Stimulated activated CD4-positive, alpha-beta T cell treated with anti-CD3 and anti-CD28 coated beads, TNF-alpha, amount 100 ng/mL, for 48 hours (primary cell): ENCODE results near the gene DFFB.
"Not testable (repeated sequence)": the region's sequence is repeated elsewhere in the genome, so short reads cannot be mapped to it uniquely, and the experiment has no call there.

Experiments used
- DNase-seq, 3 donors: peaks; one replicate each; pipeline ENCODE4 v3.0.0-alpha.2; 2020; ENCODE audit warnings: low read depth in 3 of 3

DFFB gene, protein sequence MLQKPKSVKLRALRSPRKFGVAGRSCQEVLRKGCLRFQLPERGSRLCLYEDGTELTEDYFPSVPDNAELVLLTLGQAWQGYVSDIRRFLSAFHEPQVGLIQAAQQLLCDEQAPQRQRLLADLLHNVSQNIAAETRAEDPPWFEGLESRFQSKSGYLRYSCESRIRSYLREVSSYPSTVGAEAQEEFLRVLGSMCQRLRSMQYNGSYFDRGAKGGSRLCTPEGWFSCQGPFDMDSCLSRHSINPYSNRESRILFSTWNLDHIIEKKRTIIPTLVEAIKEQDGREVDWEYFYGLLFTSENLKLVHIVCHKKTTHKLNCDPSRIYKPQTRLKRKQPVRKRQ

DNA sequence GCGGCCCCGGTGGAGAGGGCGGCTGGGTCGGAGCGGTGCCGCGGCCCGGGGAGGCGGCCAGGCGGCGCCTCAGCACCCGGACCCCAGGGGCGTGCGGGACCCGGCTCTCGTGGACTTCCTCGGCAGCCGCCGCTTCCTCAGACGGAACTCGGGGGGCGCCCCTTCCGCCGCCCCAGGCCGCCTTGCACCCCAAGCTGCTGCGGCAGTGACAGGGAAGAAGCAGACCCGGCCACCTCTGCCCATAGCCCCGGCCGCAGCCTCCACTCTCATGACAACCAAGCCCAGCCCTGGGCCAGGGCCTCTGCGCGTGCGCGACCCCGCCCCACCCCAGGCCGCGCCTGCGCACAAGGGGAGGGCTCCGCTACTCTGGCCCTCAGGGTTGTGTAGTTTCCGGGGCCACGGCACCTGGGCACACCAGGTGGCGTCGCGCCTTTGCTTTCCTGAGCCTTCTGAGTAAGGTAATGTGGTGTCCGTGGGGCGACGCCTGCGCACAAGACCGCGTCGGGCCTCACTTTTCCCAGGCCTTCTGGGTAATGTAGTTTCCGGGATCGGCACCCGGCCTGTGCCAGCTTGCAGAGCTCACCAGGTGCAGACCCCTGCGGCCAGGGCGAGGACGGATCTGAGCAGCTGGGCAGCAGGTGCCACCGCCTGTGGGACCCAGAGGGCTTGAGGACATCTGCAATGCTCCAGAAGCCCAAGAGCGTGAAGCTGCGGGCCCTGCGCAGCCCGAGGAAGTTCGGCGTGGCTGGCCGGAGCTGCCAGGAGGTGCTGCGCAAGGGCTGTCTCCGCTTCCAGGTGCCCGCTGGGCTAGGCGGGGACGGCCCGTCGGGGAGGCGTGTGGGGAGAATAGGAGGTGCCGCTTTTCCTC is at the start of gene DFFB, which contains the start of gene CEP104:
DFFB (plus strand) TSS at position 554 of the 868 bp plus-strand sequence; CDS start at position 682, 128 bp downstream.
CEP104 (minus strand) TSS at position 289 of the 868 bp plus-strand sequence. CDS start 4,804 bp downstream, outside the sequence.
- peak; percentile 88 to 95 (median 90) for DNase-seq

DNA sequence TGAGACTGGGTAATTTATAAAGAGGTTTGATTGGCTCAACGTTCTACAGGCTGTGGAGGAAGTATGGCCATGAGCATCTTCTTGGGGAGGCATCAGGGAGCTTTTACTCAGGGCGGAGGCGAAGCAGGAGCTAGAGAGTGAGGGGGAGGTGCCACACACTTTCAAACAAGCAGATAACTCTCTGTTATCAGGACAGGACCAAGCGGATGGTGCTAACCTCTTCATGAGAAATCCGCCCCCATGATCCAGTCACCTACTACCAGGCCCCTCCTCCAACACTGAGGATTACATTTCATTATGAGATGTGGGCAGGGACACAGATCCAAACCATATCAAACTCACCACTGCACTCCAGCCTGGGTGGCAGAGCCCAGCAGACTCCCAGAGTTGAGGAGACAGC is 49.5 kb upstream of the DFFB start:
- no peak for DNase-seq

DNA sequence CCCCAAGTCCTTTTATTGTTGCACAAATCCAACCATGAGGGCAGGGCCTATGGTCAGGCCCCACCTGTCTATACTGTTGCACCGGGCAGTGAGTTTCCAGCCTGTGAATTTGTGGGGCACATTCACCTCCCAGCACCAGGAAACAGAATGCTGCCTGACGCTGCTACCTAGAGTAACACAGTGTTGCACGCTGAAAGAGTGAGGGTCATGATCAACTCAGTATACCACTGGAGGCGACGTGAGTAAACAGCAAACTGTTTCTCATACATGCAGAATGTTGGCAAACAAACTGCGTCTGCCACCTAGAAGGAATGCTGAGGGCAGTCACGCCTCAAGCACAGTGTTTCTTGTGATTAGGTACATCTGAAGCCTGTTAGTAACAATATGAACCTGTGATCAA is 47.6 kb upstream of the DFFB start:
- no peak for DNase-seq

DNA sequence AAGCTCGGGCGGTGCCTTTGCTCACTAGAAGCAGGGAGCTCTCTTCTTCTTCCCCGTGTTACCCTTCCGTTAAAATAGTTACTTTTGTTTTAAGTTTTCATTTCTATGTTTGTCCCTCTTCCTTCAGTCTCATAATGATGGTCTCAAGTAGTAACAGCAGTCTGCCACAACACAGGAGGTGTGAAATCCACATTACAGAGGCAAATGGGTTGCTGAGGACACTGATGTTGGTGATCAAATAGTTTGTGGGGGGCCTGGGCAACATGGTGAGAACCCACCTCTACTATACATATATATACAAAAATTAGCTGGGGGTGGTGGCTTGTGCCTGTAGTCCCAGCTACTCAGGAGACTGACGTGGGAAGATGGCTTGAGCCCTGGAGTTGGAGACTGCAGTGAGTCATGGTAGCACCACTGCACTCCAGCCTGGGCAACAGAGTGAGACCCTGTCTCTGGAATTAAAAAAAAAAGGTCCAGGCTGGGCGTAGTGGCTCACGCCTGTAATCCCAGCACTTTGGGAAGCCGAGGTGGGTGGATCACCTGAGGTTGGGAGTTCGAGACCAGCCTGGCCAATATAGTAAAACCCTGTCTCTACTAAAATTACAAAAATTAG is 47.0 kb upstream of the DFFB start:
- DNase-seq: not testable (repeated sequence)

DNA sequence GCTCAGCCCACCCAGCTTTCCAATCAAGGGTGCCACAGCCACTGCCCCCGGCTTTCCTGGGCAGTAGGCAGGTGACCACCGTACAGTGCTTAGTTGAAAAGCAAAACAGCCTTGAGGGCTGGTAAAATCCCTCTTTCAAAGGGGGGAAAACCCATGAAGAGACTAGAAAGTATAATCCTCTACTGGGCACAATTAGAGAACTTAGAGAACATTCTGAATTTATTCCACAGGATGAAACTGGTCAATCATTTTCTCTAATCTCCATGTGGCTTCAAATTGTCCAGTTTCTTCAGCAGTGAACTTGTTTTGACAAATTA is 45.7 kb upstream of the DFFB start:
- DNase-seq: no peak

DNA sequence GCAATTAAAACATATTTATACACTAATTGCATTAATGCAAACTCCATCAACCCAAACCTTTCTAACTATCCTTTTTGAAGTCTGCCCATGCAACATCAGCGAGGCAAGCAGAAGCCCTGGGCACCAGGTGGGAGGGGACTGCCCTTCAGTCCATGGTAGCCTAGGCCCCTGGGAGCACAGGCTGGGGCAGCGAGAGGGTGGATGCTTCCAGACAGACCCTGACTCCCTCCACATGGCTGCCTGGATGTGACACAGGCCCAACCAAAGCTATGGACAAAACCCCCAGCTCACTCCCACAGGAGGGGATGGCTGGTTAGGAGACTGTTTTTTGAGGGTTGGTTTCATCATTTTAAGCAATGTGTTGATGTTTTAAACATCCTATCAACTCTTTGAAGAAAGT is 43.2 kb upstream of the DFFB start:
- DNase-seq: no peak

DNA sequence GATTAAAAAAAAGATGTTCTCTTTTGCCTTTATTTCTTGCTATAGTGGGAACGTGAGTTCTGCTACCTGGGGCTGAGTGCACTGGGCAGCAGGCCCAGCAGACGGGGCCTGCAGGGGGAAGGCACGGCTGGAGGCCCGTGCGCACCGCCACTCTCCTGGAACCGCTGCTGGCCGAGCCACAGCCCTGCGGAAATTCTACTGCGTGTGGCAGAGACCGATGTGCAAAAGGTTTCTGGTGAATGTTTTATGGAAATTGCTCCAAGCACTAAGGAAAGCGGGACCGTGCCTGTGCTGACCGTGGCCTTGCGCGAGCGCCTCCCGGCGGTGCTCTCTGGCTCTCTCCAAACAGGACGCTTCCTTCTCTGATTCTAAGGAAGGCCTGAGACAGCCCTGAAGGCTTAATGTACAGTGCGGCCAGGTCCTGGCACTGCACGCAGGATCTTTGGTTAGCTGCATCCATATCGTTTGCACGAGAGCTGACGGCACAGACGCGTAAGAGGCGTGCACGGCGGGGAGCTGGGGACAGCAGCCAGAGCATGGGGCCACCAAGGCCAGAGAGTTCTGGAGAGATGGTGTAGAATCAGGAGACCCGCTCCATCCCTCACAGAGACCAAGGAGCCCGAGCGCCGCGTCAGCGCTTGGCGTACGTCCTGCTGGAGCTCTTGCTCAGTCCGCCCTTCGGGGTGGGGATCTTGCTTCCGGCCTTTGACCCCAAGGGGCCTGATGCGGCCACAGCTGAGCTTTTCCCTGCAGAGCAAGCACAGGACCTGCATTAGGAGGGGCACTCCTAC is 42.3 kb upstream of the DFFB start:
- DNase-seq: no peak

DNA sequence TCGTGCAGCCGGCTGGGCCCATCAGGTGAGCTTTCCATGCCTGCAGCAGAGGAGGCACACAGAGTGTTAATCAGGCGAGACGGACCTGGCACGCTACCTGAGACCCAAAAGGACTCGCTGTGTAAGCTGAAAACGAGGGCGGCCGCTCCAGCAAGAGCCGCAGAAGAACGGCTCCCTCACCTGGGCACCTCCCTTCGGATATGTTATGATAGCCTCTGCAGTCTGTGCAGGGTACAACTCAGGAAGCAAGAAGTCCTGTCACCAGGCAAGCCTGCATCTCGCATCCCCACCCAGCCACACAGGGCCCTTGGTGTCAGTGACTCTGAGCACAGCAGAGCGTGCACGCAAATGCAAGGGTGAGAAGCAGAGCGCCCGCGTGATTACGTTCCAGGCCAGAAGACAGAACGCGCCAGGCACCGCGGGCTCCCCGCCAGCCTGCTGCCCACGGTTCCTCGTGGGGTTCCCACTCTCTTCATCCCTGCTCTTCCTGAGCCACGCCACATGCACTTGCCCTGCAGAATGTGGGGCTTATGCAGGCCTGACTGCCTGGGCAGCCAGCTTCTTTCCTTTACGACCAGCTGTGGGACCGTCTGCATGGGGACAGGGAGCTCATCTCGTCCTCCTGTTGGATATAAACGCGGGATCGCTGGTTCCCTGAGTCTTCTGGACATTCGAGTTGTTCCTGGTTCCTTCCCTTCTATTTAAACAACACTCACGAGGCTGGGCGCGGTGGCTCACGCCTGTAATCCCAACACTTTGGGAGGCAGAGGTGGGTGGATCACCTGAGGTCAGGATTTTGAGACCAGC is 40.7 kb upstream of the DFFB start:
- DNase-seq: no peak

DNA sequence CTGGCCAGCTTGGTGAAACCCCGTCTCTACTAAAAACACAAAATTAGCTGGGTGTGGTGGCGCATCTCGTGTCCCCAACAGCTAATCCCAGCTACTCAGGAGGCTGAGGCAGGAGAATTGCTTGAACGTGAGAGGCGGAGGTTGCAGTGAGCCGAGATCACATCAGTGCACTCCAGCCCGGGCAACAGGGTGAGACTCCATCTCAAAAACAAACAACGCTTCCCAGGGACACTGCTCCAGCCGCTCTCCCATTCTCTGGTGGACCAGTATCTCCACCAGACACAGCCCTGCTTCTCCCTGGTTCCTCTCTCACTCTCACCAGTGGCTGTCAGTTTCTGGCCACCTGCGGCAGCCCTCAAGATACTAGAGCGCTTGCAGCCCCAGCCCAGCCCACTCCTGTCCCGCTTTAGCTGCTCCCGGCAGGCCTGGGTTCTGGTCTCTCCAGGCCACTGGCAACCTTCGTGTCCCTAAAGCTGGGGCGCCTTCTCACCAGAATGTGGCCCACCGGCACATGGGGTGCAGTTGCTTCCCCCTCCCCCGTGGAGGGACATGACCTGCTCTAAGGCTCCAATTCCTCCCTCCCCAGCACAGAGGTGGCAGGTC is 40.0 kb upstream of the DFFB start:
- no peak for DNase-seq

DNA sequence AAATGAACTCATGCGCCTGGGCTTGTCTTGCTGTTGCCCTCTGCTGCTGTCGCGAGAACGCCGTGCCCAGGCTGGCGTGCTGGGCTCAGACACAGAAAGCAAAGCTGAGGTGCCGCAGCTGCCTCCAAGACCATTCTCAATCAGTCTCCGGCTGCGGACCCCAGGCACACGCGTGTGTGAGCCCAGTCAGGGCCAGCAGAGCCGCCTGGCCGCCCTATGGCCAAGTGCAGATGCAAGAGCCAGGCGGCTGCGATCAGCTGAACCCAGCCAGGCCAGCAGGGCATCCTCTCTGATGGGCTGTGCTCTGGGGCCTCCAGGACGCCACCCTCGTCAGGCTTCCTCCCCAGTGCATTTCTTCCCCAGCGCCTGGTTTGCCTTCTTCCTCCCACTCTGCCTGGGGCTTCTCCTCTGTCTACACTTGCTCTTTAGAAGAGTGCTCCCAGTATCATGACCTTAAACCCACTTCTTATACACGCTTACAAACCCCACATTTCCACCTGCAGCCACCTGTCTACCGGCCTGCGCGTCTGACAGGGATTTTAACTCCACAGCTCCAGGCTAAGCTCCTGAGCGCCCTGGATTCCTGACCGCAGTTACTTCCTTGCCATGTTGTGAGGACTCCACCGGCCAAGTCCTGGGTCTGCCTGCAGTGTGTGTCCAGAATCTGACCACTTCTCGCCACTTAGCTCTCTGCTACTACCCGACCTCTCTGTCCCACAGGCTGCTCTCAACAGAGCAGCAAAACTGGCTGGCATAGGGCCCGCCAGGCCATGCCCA is 39.3 kb upstream of the DFFB start:
- no peak for DNase-seq

DNA sequence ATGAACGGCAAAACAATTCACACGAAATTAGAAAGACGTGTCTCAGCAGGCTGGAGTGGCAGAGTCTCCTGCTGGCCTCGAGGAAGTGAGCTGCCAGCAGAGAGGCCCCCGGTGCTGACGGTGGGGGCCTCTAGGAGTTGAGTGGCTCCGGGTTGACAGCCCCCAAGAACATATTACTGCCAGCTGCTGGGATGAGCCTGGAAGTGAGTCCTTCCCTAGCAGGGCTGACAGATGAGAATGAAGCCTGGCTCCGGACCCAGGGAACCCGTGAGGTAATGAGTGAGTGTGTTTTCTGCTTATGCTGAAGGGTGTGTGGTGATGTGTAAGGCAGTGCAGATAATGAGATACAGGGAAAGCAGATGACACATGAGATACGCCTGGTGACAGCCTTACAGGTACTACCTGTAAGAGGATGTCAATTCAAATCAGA is 37.5 kb upstream of the DFFB start:
- DNase-seq: no peak

DNA sequence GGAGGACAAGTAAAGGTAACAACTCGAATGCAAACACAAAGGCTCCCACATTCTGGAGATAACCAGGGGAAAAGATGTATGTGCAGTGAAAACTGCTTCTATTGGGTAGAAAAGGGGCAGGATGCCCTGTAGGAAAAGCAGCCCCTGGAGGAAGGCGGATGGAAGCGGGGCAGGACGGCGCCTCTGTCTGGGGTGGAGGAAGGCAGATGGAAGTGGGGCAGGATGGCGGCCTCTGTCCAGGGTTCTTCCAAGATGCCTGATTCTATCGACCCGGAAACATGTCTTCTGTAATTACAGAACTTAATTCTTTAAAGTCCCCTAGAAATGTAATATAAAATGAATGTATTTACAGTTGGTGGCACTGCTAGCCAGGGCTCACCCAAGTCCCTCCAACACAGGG is 37.0 kb upstream of the DFFB start:
- DNase-seq: no peak

DNA sequence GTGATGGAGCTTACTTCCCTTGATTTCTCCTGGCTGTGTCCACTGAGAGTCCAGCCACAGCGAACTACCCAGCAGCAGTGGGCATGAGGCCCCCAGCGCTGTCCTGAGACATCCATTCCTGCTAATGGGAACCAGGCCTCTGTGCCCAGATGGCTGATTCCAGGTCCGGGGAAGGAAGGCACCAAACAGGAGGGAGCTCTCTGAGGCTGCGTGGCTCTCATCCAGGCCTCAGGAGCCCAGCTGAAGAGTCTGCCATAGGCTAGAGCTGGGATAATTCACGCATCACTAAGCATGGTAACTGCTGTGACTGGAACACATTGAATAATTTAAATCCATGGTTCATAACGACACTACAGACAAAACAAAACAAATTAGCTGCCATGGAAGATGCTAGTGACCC is 36.3 kb upstream of the DFFB start:
- DNase-seq: no peak

DNA sequence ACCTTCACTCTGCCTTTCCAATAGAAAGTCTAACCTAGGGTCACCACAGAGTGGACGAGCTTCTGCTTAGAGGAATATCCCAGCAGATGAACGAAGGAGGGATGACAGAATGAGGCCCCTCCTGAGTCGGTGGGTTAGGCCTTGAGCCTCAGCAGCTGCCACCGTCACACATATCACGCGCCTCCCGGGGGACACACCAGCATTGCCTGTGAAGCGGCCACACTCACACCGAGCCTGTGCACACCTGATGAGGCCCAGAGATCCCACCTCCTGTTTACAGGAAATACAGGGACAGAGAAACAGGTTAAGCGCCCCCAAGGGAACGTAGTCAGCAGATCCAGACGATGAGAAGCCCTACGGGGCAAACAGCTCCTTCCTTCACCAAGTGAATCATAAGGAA is 35.8 kb upstream of the DFFB start:
- DNase-seq: no peak

DNA sequence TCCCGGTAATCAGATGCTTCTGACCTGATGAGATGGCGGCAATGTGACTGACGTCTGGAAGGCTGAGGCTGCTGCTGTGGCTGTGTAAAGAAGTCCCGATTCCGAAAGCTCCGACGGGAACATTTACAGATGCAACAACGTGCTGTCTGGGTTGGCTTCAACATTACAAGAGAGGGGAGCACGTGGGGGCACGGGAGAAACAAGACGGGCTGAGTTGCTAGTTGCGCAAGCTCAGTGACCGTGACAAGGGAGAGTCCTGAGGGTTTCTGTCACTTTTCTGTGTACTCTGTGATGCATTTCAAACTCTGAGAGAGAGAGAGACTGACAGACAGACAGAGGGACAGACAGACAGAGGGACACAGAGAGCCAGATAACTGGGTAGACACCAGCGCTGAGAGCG is 35.4 kb upstream of the DFFB start:
- DNase-seq: no peak

DNA sequence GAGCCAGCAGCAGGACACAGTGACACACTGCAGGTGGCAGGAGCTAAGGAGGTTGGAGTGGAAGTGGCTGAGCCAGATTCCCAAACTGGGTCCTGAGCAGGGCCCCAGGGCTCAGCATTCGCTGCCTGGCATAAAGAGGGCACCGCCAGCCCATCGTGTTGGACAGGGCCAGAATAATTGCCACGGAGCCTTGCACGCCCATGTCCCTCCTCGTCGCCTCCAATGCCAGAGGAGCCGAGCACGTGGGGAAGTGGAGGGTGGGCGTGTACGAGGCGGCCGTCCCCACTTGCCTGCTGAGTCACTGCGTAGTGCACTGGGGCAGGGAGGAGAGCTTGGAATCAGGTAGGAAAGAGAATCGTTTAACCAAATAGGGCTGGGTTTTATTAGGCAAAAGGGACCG is 34.9 kb upstream of the DFFB start:
- no peak for DNase-seq

DNA sequence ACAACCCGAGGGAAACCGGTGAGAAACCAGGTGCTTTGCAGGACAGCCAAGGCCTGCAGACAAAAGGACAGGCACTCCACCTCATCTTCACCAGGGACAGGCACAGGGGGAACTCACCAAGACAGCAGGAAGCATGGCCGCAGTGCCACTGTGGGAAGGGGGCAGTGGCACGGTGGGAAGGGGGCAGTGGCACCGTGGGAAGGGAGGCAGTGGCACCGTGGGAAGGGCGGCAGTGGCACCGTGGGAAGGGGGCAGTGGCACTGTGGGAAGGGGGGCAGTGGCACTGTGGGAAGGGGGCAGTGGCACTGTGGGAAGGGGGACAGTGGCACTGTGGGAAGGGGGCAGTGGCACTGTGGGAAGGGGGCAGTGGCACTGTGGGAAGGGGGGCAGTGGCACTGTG is 32.6 kb upstream of the DFFB start:
- DNase-seq: no peak

DNA sequence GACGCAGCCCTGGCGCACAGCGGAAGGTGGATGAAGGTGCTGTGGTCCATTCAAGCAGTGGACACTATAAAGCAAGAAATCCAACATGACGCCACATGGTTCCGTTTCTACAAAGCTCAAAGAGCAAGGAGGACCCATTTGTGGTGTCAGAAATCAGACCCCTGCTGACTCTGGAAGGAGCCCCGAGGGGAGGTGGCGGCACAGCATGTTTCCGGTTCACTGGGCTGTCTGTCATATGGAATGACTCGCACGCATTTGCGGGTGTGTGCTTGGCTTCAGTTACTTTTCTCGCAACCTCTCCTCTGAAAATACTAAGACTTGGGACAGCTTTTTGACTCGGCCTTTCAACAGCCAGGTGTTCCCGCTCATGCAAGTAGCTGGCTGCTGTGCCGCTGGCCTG is 31.9 kb upstream of the DFFB start:
- no peak for DNase-seq

DNA sequence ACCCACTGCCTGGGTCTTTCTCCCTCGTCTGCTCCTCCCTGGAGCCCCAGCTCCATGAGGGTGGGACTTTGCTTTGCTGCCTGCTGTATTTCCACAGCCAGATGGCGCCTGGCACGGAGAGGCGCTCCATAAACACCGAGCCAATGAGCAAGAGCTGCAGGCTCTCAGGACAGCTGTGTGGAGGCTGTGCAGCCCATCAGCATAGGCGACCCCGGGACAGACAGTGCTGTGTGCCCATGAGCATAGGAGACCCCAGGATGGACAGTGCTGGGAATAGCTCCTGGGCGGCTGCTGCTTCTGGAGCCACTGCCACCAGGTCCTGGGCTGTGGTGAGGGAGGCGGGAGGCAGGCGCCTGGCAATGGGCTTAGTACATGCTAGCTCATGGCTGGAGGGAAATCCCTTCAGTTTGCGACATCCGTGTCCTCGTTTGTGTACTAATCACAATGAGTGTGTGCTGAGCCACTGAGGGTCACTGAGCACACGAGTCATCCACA is 29.4 kb upstream of the DFFB start:
- no peak for DNase-seq

DNA sequence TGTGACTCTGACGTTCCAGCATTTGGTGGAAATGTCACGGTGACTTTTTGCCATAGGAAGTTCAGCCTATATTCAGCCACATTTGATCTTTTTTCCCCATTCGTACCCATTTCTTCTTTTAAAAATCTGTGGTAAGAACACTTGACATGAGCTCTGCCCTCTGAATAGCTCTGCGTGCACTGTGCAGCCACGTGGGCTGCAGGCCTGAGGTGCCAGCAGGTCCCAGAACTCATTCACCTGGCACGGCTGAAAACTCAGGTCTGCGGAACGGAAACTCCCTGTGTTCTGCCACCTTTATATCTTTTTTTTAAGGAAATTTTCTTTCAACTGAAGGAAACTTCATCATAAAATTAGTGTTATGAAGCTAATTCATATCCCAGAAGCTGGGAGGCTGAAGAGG is 28.9 kb upstream of the DFFB start:
- DNase-seq: no peak
